Neural cell (in vitro differentiated cells): ENCODE results near the gene ADM. TPM values are rescaled to one million over a fixed set of nuclear protein-coding genes. Genes with fewer than 3 reads are reported as not detected.

Source experiments
- H2AFZ ChIP-seq: fragments of 200-600, 300-800 bp; sonication (generic), shearing (Covaris generic); 2 replicates; pipeline ENCODE4 v1.6.0; 2014; ENCODE audit warnings: low read depth, mild to moderate bottlenecking, antibody characterized with exemption, low read length, moderate library complexity
- H3F3A ChIP-seq: fragments of 200-600 bp; shearing (Covaris generic); 2 replicates; pipeline ENCODE4 v1.6.1; 2016; ENCODE audit warnings: mild to moderate bottlenecking, moderate library complexity, mixed read lengths, antibody characterized with exemption, low read length; ENCODE audit not compliant: insufficient read depth, poor library complexity, severe bottlenecking
- H3K27ac ChIP-seq: fragments of 200-600, 300-800 bp; sonication (generic), shearing (Covaris generic); 2 replicates; pipeline ENCODE4 v1.5.1; 2014; ENCODE audit warnings: mild to moderate bottlenecking, low read length, moderate library complexity
- H3K27me3 ChIP-seq: fragments of 300-800, 200-600 bp; sonication (generic), shearing (Covaris generic); 2 replicates; pipeline ENCODE4 v1.6.0; 2014; ENCODE audit warnings: mild to moderate bottlenecking, low read depth, low read length, moderate library complexity; ENCODE audit not compliant: insufficient read depth
- H3K36me3 ChIP-seq: fragments of 300-800, 200-600 bp; sonication (generic), shearing (Covaris generic); 2 replicates; pipeline ENCODE4 v1.5.1; 2014; ENCODE audit warnings: mild to moderate bottlenecking, antibody characterized with exemption, low read length, moderate library complexity; ENCODE audit not compliant: insufficient read depth
- H3K4me2 ChIP-seq: fragments of 300-800, 200-600 bp; sonication (generic), shearing (Covaris generic); 2 replicates; pipeline ENCODE4 v1.6.0; 2014; ENCODE audit warnings: mild to moderate bottlenecking, low read length
- H3K4me3 ChIP-seq: fragments of 300-800, 200-600 bp; sonication (generic), shearing (Covaris generic); 2 replicates; pipeline ENCODE4 v1.5.1; 2014; ENCODE audit warnings: mild to moderate bottlenecking, low read length, moderate library complexity
- H3K79me2 ChIP-seq: fragments of 200-600 bp; shearing (Covaris generic); replicated peaks from 2 replicates; pipeline ENCODE4 v1.6.0; 2014; ENCODE audit warnings: mild to moderate bottlenecking, low read length, moderate library complexity; ENCODE audit not compliant: insufficient read depth
- H3K9ac ChIP-seq: fragments of 300-800, 200-600 bp; sonication (generic), shearing (Covaris generic); 2 replicates; pipeline ENCODE4 v1.6.1; 2016; ENCODE audit warnings: mild to moderate bottlenecking, low read length, mixed read lengths
- H3K9me2 ChIP-seq: fragments of 200-600 bp; shearing (Covaris generic); 2 replicates; pipeline ENCODE4 v1.6.1; 2016; ENCODE audit warnings: mild to moderate bottlenecking, low read length, mixed read lengths; ENCODE audit not compliant: insufficient read depth
- H3K9me3 ChIP-seq: fragments of 200-600, 300-800 bp; sonication (generic), shearing (Covaris generic); 2 replicates; pipeline ENCODE4 v1.6.1; 2016; ENCODE audit warnings: mild to moderate bottlenecking, mixed run types, low read length, moderate library complexity, mixed read lengths
- H4K20me1 ChIP-seq: fragments of 200-600 bp; shearing (Covaris generic); 2 replicates; pipeline ENCODE4 v1.6.1; 2016; ENCODE audit warnings: mild to moderate bottlenecking, mixed run types; ENCODE audit not compliant: insufficient read depth
- EP300 ChIP-seq: fragments of 450-650 bp; conservative IDR thresholded peaks from 2 replicates; pipeline ENCODE4 v1.6.1; 2014; ENCODE audit warnings: antibody characterized with exemption, mild to moderate bottlenecking, moderate library complexity; ENCODE audit not compliant: poor library complexity, severe bottlenecking
- EZH2 ChIP-seq: fragments of 200-600, 300-800 bp; shearing (Covaris generic), sonication (generic); IDR thresholded peaks from 2 replicates; pipeline ENCODE4 v1.6.1; 2014; ENCODE audit warnings: antibody characterized with exemption, low read length, borderline replicate concordance, mild to moderate bottlenecking; ENCODE audit not compliant: insufficient read depth, poor library complexity, severe bottlenecking
- MXI1 ChIP-seq: fragments of 450-650 bp; conservative IDR thresholded peaks from 2 replicates; pipeline ENCODE4 v1.6.1; 2014; ENCODE audit warnings: antibody characterized with exemption, mild to moderate bottlenecking; ENCODE audit not compliant: poor library complexity, severe bottlenecking
- POLR2AphosphoS5 ChIP-seq: IDR thresholded peaks from 2 replicates; pipeline ENCODE4 v1.6.1; 2012
- RAD21 ChIP-seq: fragments of 450-650 bp; conservative IDR thresholded peaks from 2 replicates; pipeline ENCODE4 v1.6.1; 2014; ENCODE audit warnings: antibody characterized with exemption, mild to moderate bottlenecking, moderate library complexity
- SMC3 ChIP-seq: fragments of 450-650 bp; conservative IDR thresholded peaks from 2 replicates; pipeline ENCODE4 v1.6.1; 2014; ENCODE audit warnings: antibody characterized with exemption, mild to moderate bottlenecking, moderate library complexity; ENCODE audit not compliant: poor library complexity
- TAF1 ChIP-seq: IDR thresholded peaks from 2 replicates; pipeline ENCODE4 v1.6.1; 2012; ENCODE audit warnings: low read depth
- polyA plus RNA-seq: library from polyadenylated mRNA; depleted of rRNA; stranded (reverse); fragments of >200 nt; gene quantifications from 2 replicates; pipeline ENCODE4 v1.2.3, GENCODE V29; 2014
- TF ChIP-seq, protein P1 (sequence below): fragments of 450-650 bp; IDR thresholded peaks from 2 replicates; pipeline ENCODE4 v1.5.1; 2014; ENCODE audit warnings: antibody characterized with exemption, mild to moderate bottlenecking, moderate library complexity; ENCODE audit not compliant: poor library complexity, severe bottlenecking
- TF ChIP-seq, protein P2 (sequence below): IDR thresholded peaks from 2 replicates; pipeline ENCODE4 v1.6.1; 2012; ENCODE audit warnings: borderline replicate concordance

The ADM gene
- polyA plus RNA-seq, 1 donor from 2014 or later: 1.6 TPM

DNA sequence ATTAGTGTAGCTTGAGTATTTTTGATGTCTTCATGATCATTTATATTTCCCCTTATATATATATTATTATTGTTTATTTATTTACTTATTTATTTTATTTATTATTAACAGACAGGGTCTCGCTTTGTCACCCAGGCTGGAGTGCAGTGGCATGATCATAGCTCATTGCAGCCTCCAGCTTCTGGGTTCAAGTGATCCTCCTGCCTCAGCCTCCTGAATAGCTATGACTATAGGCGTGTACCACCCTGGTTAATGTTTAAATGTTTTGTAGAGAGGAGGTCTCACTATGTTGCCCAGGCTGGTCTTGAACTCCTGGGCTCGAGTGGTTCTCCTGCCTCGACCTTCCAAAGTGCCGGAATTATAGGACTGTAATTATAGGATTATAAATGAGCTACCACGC lies 10.2 kb downstream of the ADM start:
- Histone ChIP-seq H3K9me2 (no peaks in the 10 kb centered on the region), H3K4me3 (no peak overlapping the region)

DNA sequence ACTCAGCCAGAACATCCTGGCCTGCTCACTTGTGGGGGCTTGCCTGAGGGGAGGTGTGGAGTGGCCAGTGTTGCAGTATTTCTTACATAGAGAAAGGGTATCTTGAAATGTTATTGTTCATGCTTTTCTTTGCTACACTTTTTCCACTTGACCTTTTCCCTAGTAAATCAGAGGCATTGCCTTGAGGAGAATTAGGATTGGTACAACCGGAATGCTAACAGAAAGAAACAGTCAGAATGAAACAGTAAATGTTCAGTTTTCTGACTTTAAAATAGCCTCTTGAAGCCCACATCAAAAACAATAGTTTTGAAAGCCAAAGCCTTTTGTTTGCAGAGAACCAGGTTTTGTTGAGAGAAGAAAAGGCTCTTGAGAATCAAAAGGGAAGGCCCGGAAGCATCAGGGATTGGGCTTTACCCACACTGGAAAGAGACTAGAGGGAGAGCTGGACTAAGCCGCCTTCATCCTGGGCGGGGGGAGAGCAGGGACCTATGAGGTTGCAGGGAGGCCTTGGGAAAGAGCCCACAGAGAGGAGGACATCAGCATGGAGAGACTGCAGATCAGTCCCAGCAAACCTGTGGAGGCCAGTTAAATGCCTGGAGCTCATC lies 12.4 kb downstream of the ADM start:
- no peak for TF ChIP-seq POLR2AphosphoS5
- no peak for TF ChIP-seq EP300
- TF ChIP-seq EZH2: no peak
- no peak overlapping the region for H3K9ac ChIP-seq
- H3K27ac ChIP-seq: no peak overlapping the region
- H3K27me3 ChIP-seq: no peaks in the 10 kb centered on the region
- H3K4me2 ChIP-seq: no peak overlapping the region
- no peak overlapping the region for H3K4me3 ChIP-seq
- H3K9me3 ChIP-seq: no peaks in the 10 kb centered on the region
- H3K79me2 ChIP-seq: no peaks in the 10 kb centered on the region
- H3F3A ChIP-seq: no peaks in the 10 kb centered on the region
- H3K36me3 ChIP-seq: no peaks in the 10 kb centered on the region
- H4K20me1 ChIP-seq: no peaks in the 10 kb centered on the region
- no peak overlapping the region for H2AFZ ChIP-seq
- H3K9me2 ChIP-seq: no peaks in the 10 kb centered on the region

More for the DNA sequence above, 10.2 kb downstream of the ADM start:
- H3K36me3 ChIP-seq: no peaks in the 10 kb centered on the region
- H3K4me2 ChIP-seq: no peak overlapping the region
- no peak overlapping the region for H2AFZ ChIP-seq
- H3K27me3 ChIP-seq: no peaks in the 10 kb centered on the region
- H3K27ac ChIP-seq: no peak overlapping the region
- H3K9ac ChIP-seq: no peak overlapping the region
- no peaks in the 10 kb centered on the region for H4K20me1 ChIP-seq
- no peaks in the 10 kb centered on the region for H3K9me3 ChIP-seq
- TF ChIP-seq MXI1 (no peak), RAD21 (no peak), EZH2 (no peak), SMC3 (no peak), EP300 (no peak), POLR2AphosphoS5 (no peak), TAF1 (no peak)
- TF ChIP-seq, protein P1, sequence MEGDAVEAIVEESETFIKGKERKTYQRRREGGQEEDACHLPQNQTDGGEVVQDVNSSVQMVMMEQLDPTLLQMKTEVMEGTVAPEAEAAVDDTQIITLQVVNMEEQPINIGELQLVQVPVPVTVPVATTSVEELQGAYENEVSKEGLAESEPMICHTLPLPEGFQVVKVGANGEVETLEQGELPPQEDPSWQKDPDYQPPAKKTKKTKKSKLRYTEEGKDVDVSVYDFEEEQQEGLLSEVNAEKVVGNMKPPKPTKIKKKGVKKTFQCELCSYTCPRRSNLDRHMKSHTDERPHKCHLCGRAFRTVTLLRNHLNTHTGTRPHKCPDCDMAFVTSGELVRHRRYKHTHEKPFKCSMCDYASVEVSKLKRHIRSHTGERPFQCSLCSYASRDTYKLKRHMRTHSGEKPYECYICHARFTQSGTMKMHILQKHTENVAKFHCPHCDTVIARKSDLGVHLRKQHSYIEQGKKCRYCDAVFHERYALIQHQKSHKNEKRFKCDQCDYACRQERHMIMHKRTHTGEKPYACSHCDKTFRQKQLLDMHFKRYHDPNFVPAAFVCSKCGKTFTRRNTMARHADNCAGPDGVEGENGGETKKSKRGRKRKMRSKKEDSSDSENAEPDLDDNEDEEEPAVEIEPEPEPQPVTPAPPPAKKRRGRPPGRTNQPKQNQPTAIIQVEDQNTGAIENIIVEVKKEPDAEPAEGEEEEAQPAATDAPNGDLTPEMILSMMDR: no peak
- TF ChIP-seq, protein P2, sequence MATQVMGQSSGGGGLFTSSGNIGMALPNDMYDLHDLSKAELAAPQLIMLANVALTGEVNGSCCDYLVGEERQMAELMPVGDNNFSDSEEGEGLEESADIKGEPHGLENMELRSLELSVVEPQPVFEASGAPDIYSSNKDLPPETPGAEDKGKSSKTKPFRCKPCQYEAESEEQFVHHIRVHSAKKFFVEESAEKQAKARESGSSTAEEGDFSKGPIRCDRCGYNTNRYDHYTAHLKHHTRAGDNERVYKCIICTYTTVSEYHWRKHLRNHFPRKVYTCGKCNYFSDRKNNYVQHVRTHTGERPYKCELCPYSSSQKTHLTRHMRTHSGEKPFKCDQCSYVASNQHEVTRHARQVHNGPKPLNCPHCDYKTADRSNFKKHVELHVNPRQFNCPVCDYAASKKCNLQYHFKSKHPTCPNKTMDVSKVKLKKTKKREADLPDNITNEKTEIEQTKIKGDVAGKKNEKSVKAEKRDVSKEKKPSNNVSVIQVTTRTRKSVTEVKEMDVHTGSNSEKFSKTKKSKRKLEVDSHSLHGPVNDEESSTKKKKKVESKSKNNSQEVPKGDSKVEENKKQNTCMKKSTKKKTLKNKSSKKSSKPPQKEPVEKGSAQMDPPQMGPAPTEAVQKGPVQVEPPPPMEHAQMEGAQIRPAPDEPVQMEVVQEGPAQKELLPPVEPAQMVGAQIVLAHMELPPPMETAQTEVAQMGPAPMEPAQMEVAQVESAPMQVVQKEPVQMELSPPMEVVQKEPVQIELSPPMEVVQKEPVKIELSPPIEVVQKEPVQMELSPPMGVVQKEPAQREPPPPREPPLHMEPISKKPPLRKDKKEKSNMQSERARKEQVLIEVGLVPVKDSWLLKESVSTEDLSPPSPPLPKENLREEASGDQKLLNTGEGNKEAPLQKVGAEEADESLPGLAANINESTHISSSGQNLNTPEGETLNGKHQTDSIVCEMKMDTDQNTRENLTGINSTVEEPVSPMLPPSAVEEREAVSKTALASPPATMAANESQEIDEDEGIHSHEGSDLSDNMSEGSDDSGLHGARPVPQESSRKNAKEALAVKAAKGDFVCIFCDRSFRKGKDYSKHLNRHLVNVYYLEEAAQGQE: no peak
- H3F3A ChIP-seq: no peaks in the 10 kb centered on the region
- no peaks in the 10 kb centered on the region for H3K79me2 ChIP-seq
